ENCODE results near the gene ST13.
"Not testable (repeated sequence)": the region's sequence is repeated elsewhere in the genome, so short reads cannot be mapped to it uniquely, and the experiment has no call there.

The ST13 gene

DNA sequence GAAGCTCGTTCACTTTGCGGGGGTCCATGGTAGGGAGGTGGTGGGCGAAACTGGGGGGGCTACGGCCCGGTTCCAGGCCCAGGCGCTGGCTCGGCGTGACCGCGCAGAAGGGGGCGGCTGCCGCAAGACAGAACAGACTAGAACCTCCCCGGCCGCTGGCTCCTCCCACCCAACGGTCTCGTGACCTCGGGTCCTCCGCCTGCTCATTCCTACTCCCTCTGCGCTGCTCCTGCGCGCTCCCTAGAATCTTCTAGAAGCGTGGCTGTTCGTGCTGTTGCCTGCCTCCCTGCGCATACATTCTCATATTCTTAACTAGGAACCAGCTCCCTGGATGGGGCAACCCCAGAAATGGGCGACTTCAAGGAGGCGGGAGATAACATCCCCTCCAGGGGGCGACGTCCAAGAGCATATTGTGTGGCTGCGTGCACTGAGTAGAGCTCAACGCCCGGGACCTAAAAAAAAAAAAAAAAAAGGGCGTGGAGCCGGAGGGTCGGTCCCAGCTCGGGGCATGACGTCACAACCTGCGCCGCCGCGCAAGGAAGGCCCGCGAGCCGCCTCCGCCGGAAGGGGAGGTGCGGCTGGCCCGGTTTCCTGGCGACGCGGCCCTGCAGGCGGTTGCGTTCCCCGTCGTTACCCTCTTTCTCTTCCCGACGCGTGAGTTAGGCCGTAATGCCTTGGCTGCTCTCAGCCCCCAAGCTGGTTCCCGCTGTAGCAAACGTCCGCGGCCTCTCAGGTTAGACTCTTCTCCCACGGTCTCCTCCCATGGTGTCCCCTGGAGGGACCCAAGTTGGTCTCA lies at the start of gene ST13, which contains the start of gene XPNPEP3:
ST13 (minus strand) TSS at position 127 of the 796 bp plus-strand sequence; CDS start at position 28, 99 bp downstream.
XPNPEP3 (plus strand) TSS at position 636 of the 796 bp plus-strand sequence; CDS start at position 670, 34 bp downstream.
- H3K9me3 Mint-ChIP-seq, result no peaks in the 10 kb centered on the region
- H3K4me3 Mint-ChIP-seq, result peak within 1 kb of the TSS; percentile 93 to 99
- peaks cover 8 to 18% of the 10 kb centered on the region in 2 donors for H3K36me3 Mint-ChIP-seq
- no peaks in the 10 kb centered on the region for H3K27me3 Mint-ChIP-seq
- H3K4me1 Mint-ChIP-seq, result peaks cover 14 to 44% of the 10 kb centered on the region in 2 donors
- peak within 1 kb of the TSS; percentile 100 for H3K27ac Mint-ChIP-seq
- ATAC-seq (replicated peaks) (peak; percentile 94 to 96), DNase-seq (peak; percentile 96)

DNA sequence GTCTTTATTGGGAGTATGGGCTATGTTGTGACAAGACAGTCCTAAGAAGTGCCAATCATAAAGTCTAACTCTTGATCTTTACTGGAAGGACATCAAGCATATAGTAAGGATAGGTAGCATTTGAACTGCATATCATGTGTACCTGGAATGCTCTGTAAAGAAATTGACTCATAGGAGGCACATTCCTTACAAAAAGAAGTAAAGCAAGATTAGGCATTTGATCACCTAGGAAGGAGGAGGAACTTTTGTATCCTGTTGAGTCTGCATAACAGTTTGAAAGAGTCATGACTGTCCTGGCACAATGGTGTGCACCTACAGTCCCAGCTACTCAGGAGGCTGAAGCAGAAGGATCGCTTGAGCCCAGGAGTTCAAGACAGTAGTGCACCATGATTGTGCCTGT lies 47.7 kb upstream of the ST13 start:
- Mint-ChIP-seq H3K4me1 (peaks cover 3 to 4% of the 10 kb centered on the region in 2 donors), H3K27me3 (no peaks in the 10 kb centered on the region), H3K9me3 (no peaks in the 10 kb centered on the region), H3K36me3 (peaks cover 9 to 31% of the 10 kb centered on the region in 2 donors), H3K4me3 (no peak overlapping the region), H3K27ac (no peak overlapping the region)
- DNase-seq, result no peak
- ATAC-seq (replicated peaks), result no peak

GRCh38 chr22:40898850-40899357 lies 42.5 kb upstream of the ST13 start:
- Mint-ChIP-seq H3K36me3 (peaks cover 7 to 23% of the 10 kb centered on the region in 2 donors), H3K27me3 (no peaks in the 10 kb centered on the region), H3K4me3 (peak overlapping the region; percentile 39 to 51), H3K9me3 (no peaks in the 10 kb centered on the region), H3K27ac (peak overlapping the region; percentile 67), H3K4me1 (peaks cover 5 to 11% of the 10 kb centered on the region in 2 donors)
- DNase-seq (peak; percentile 4), ATAC-seq (replicated peaks) (peak; percentile 89 to 93)

DNA sequence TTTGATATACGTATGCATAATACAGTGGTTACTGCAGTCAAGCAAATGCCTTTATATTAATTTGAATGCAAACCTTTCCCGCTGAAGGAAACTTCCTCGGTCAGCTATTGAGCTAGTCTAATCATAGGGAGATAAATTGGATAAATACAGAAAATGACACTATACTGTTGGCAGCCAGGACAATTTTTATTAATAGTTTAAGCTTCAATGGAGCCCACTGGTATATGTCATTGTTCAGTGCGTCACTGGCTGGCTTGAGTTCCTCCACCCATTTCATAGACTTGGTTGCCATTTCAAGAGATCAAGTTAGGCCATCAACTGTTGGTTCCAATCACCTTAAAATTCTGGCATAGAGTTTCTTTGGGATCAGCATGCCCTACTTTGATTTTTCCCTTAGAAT lies 38.0 kb upstream of the ST13 start:
- Mint-ChIP-seq H3K9me3 (no peaks in the 10 kb centered on the region), H3K27me3 (no peaks in the 10 kb centered on the region), H3K36me3 (peaks cover 2 to 14% of the 10 kb centered on the region in 2 donors)

DNA sequence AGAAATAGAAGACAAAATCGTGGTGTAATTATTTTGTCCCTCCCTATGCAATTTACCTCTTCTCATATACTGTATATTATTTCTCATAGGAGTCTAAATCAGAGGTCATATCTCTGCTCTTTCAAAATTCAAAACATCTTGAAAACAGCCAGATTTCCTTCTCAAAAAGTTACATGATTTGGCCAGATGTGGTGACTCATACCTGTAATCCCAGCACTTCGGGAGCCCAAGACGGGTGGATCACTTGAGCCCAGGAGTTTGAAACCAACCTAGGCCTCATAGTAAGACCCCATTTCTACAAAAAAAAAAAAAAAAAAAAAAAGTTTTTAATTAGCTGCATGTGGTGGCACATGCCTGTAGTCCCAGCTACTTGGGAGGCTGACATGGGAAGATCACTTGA lies 34.4 kb upstream of the ST13 start:
- H3K4me1 Mint-ChIP-seq, result no peaks in the 10 kb centered on the region
- no peak overlapping the region for H3K27ac Mint-ChIP-seq
- no peak for ATAC-seq (replicated peaks)
- no peak overlapping the region for H3K4me3 Mint-ChIP-seq
- peaks cover 19 to 26% of the 10 kb centered on the region in 2 donors for H3K36me3 Mint-ChIP-seq
- no peaks in the 10 kb centered on the region for H3K27me3 Mint-ChIP-seq
- H3K9me3 Mint-ChIP-seq, result no peaks in the 10 kb centered on the region
- DNase-seq, result no peak

More for the DNA sequence above, 38.0 kb upstream of the ST13 start:
- DNase-seq (no peak), ATAC-seq (replicated peaks) (no peak)
- no peak overlapping the region for H3K27ac Mint-ChIP-seq
- H3K4me1 Mint-ChIP-seq, result peaks cover 5 to 10% of the 10 kb centered on the region in 2 donors
- no peak overlapping the region for H3K4me3 Mint-ChIP-seq

GRCh38 chr22:40889116-40889515 lies 32.7 kb upstream of the ST13 start:
- ATAC-seq (replicated peaks) (no peak), DNase-seq (no peak)
- peaks cover 25 to 30% of the 10 kb centered on the region in 2 donors for H3K36me3 Mint-ChIP-seq
- H3K9me3 Mint-ChIP-seq, result no peaks in the 10 kb centered on the region
- no peak overlapping the region for H3K4me3 Mint-ChIP-seq
- no peaks in the 10 kb centered on the region for H3K27me3 Mint-ChIP-seq
- H3K27ac Mint-ChIP-seq, result no peak overlapping the region
- H3K4me1 Mint-ChIP-seq, result no peaks in the 10 kb centered on the region

DNA sequence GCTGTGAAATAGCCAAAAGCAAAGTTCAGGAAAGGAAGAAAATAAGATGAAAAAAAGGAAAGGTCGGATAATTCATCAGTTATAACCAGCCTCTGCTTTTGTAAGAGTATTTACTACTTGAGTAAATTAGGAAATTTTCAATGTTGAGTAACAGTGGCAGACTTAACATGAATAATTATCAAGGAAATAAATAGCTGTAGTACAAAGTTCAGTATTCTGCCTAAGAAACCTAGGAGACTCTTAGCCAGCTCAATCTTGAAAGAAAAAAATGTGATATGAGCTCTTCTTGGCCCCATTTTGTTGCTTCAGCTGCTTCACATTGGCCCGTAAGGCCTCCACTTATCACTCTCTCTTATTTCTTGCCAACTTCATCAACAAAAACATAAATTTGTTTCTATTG lies 22.5 kb upstream of the ST13 start:
- Mint-ChIP-seq H3K36me3 (peaks cover 7 to 13% of the 10 kb centered on the region in 2 donors), H3K4me3 (no peak overlapping the region), H3K27ac (no peak overlapping the region), H3K27me3 (no peaks in the 10 kb centered on the region), H3K9me3 (no peaks in the 10 kb centered on the region), H3K4me1 (no peaks in the 10 kb centered on the region)
- DNase-seq (no peak), ATAC-seq (replicated peaks) (no peak)

- no peaks in the 10 kb centered on the region for H3K9me3 Mint-ChIP-seq
- DNase-seq (no peak), ATAC-seq (replicated peaks) (no peak)
- H3K4me3 Mint-ChIP-seq, result no peak overlapping the region
- H3K27me3 Mint-ChIP-seq, result no peaks in the 10 kb centered on the region
- peaks cover 5 to 13% of the 10 kb centered on the region in 2 donors for H3K36me3 Mint-ChIP-seq
- no peaks in the 10 kb centered on the region for H3K4me1 Mint-ChIP-seq
- no peak overlapping the region for H3K27ac Mint-ChIP-seq
Observed at GRCh38 chr22:40877488-40877887, 21.0 kb upstream of the ST13 start.

DNA sequence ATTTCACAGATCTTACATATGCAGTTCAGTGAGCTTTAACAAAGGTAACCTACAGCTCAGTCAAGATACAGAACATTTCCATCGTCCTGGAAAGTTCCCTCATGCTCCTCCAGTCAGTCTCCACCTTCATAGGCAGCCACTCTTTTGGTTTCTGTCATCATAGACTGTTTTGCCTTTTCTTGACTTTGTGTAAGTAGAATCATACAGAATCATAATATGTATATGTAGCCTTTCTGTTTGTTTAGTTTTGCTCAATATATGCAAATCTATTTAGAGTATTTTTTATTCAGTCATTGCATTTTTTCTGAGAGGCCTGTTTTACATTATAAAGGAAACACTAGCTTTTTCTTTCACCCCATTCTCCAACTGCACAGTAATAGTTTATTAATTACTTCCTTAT lies 20.5 kb upstream of the ST13 start:
- Mint-ChIP-seq H3K36me3 (peaks cover 4 to 11% of the 10 kb centered on the region in 2 donors), H3K27me3 (no peaks in the 10 kb centered on the region), H3K4me1 (no peaks in the 10 kb centered on the region), H3K27ac (no peak overlapping the region), H3K4me3 (no peak overlapping the region), H3K9me3 (no peaks in the 10 kb centered on the region)
- DNase-seq, result no peak
- ATAC-seq (replicated peaks), result no peak

DNA sequence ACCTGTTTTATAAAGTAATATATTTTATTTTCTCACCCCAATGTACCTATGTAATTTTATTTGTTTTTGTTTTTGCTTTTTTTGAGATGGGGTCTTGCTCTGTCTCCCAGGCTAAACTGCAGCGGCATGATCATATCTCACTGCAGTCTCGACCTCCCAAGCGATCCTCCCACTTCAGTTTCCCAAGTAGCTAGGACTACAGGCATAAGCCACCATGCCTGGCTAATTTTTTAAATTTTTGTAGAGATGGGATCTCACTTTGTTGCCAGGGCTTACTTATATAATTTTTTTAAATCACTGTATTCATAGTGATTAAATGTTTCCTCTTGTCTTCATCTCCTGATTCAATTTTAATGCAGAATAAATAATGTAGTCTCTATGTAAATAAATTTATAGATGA lies 18.7 kb upstream of the ST13 start:
- H3K9me3 Mint-ChIP-seq, result no peaks in the 10 kb centered on the region
- no peak overlapping the region for H3K27ac Mint-ChIP-seq
- H3K4me1 Mint-ChIP-seq, result no peaks in the 10 kb centered on the region
- no peak for ATAC-seq (replicated peaks)
- H3K36me3 Mint-ChIP-seq, result peaks cover 4 to 9% of the 10 kb centered on the region in 2 donors
- no peak for DNase-seq
- no peaks in the 10 kb centered on the region for H3K27me3 Mint-ChIP-seq
- no peak overlapping the region for H3K4me3 Mint-ChIP-seq

GRCh38 chr22:40874016-40874415 lies 17.6 kb upstream of the ST13 start:
- peaks cover 4 to 10% of the 10 kb centered on the region in 2 donors for H3K36me3 Mint-ChIP-seq
- no peaks in the 10 kb centered on the region for H3K9me3 Mint-ChIP-seq
- DNase-seq (no peak), ATAC-seq (replicated peaks) (no peak)
- no peak overlapping the region for H3K27ac Mint-ChIP-seq
- no peak overlapping the region for H3K4me3 Mint-ChIP-seq
- H3K4me1 Mint-ChIP-seq, result no peaks in the 10 kb centered on the region
- no peaks in the 10 kb centered on the region for H3K27me3 Mint-ChIP-seq

DNA sequence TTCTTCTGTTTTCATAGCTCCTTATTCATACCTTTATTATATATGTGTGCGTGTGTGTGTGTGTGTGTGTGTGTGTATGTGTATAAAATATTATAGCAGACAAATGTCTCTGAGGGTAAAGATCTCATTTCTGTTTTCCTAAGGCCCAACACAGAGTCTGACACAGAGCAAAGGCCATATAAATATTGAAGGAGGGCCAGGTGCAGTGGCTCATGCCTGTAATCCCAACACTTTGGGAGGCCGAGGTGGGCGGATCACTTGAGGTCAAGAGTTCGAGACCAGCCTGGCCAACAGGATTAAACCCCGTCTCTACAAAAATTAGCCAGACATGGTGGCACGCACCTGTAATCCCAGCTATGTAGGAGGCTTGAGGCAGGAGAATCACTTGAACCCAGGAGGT lies 11.9 kb upstream of the ST13 start:
- H3K27ac Mint-ChIP-seq; ATAC-seq (replicated peaks); H3K4me3 Mint-ChIP-seq; H3K9me3 Mint-ChIP-seq; DNase-seq; H3K27me3 Mint-ChIP-seq: not testable (repeated sequence)
- Mint-ChIP-seq H3K4me1 (peaks cover 11 to 23% of the 10 kb centered on the region in 2 donors), H3K36me3 (peaks cover 4 to 16% of the 10 kb centered on the region in 2 donors)

- H3K4me3 Mint-ChIP-seq, result no peak overlapping the region
- H3K4me1 Mint-ChIP-seq, result peaks cover 13 to 33% of the 10 kb centered on the region in 2 donors
Observed at GRCh38 chr22:40867109-40867508, 10.7 kb upstream of the ST13 start.

DNA sequence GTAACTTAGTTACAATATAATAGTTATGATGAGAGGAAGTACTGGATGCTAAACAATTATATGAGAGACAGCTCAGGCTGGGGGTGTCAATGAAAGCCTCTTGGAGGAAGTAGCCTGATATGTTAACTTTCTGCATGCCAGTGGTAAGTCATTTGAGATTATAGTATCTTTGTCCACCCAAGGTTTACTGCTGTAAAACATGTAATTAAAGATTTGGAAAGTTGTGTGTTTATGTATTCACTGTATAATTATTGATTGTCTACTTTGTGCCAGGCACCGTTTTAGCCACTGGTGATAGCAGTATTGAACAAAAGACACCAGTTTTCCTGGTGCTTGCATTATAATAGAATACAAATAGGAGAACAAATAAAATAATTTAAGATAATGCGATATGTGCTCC lies 6.1 kb upstream of the ST13 start:
- H3K4me3 Mint-ChIP-seq, result no peak overlapping the region
- no peaks in the 10 kb centered on the region for H3K27me3 Mint-ChIP-seq
- ATAC-seq (replicated peaks) (no peak), DNase-seq (no peak)
- H3K9me3 Mint-ChIP-seq, result no peaks in the 10 kb centered on the region
- H3K36me3 Mint-ChIP-seq, result peaks cover 7 to 24% of the 10 kb centered on the region in 2 donors
- peaks cover 20 to 50% of the 10 kb centered on the region in 2 donors for H3K4me1 Mint-ChIP-seq
- no peak overlapping the region for H3K27ac Mint-ChIP-seq

More at GRCh38 chr22:40867109-40867508, 10.7 kb upstream of the ST13 start:
- ATAC-seq (replicated peaks) (no peak), DNase-seq (no peak)
- H3K27ac Mint-ChIP-seq, result no peak overlapping the region
- H3K36me3 Mint-ChIP-seq, result peaks cover 4 to 21% of the 10 kb centered on the region in 2 donors
- H3K27me3 Mint-ChIP-seq, result no peaks in the 10 kb centered on the region
- H3K9me3 Mint-ChIP-seq, result no peaks in the 10 kb centered on the region

GRCh38 chr22:40862013-40862412 lies 5.6 kb upstream of the ST13 start, which contains the start of gene DNAJB7:
Gene DNAJB7, minus strand, starts transcription at chr22:40862113. Its CDS starts 119 bp downstream, at chr22:40861994.
- Mint-ChIP-seq H3K9me3 (no peaks in the 10 kb centered on the region), H3K4me3 (no peak within 1 kb of the TSS), H3K27me3 (no peaks in the 10 kb centered on the region), H3K36me3 (peaks cover 7 to 23% of the 10 kb centered on the region in 2 donors), H3K27ac (peak within 1 kb of the TSS; percentile 7), H3K4me1 (peaks cover 20 to 54% of the 10 kb centered on the region in 2 donors)
- DNase-seq (no peak), ATAC-seq (replicated peaks) (no peak)
